OCI-M2 (cell line): ENCODE results near the gene PPCDC.
"Not testable (repeated sequence)": the region's sequence is repeated elsewhere in the genome, so short reads cannot be mapped to it uniquely, and the experiment has no call there.

Experiments used
- DNase-seq: peaks from one replicate; lab custom pipeline; 2025; ENCODE audit not compliant: unreplicated experiment; lab: John Stamatoyannopoulos, UW

Gene PPCDC

DNA sequence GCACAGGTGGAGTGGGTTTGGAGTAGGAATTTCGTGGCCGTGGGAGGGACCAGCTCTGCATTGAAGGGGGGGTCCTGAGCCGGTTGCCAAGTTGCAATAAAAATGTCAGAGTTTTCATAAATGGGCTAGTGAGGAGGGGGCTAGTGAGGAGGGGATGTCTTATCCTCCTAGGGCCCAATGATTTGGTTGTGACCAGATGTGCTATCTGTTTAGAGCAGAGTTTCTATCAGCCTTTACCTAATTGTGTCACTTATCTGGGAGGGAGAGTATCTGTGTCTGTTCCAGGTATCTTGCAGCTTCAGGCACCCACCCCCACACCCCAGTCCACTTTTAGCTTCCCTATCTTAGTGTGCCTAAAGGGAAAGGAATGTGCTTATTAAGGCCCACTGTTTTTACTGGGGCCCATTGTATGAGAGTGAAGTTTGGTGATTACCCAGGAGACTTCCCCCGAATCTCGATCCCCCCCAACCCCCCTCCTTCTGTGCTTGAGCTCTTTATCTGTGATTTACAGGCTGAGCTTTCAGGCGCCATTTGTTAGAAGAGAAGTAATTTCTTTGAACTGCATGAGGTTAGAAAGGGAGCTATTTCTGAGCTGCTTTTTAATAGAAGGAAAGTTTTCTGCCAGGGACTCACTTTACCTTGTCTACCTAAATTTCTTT lies 42.6 kb downstream of the PPCDC start:
- peak; percentile 73 for DNase-seq

DNA sequence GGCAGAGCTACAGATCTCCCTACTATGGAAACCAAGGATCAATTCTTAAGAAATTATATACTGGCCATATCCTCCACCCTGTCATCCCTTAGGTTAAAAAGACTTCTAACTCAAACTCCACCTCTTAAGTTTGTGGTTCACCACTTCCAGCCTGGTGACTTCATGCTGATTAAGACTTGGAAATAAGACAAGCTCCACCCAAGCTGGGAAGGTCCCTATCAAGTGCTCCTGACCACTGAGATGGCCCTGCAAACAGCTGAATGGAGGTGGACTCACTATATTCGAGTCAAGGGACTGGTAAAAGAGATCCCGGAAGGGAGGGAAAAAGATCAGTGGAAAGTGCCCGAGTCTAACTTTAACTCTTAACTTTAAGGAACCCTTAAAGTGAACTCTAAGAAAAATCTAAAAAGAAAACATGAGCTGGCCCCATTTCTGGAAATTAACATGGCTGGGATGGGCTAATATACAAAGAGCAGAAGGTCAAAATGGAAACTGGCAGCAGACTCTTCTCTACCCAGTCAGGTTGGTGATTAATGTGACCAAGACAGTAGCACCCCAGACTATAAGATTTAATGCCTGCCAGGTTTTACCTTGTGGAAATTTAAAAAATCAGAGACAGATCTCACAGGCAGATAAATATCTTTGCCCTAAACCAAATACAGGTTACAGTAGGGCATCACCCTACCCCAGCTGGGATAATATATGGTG lies 43.9 kb downstream of the PPCDC start:
- DNase-seq = peak; percentile 53

DNA sequence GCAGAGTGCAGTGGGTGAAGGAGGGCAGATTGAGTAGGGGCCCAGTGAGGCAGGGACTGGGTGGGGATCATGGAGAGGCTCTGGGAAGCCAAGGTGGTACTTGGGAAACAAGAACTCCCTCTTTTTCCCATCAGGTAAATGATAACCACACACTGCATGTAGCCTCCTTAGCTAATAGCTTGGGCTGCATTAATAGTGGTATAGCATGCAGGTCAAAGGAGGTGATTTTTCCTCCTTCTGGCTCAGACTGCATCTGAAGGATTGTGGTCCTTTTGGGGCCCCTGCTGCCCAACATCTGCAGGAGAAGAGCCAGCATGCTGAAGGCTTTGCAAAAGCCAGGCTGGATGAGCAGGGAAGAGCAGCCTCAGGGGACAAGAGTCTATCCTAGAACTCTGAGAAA lies 45.4 kb downstream of the PPCDC start:
- DNase-seq = no peak

DNA sequence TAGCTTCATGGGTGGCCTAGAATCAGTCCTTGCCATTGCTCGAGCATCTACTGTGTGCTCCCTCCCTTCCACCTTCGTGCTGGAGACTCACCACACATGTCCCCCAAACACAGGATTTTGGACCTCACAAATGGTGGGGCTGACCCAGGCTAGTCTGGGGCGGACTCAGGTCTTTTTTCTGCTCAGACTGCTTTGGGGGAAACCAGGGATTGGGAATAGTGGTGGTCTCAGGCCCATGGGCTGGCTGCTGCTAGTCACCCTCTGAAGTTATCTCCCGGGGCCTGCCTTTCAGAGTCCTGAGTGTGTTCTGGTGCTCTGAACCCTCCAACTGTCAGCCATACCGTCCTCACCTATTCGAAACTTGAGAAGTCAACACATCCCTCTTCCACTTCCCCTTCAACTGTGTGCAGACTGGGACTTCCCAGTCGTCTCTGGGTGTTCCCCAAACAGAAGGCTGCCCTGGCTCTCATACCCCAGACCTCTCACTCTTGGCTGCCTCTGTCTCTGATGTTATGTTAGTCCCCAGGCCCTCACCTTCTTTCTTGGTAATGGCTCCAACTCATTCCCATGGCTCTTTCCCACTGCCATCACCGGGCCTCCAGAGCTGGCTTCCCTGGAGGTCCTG lies 46.0 kb downstream of the PPCDC start:
- DNase-seq = no peak

DNA sequence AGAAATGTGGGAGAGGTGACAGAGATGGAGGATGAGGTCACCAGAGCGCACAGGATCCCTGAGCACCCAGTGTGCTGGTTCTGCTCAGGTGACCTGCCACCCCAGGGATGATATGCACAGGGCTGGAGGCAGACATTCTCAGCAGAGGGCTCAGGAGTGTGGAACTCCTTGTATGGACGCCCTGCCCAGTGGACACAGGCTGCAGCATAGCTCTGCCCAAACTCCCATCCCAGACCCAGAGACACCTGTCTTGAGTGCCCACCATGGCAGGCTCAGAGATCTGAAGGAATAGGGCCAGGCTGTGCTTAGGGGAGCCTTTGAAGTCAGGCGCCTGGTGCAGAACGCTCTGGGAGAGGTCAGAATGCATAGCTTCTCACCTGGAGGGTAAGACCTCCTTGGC lies 47.3 kb downstream of the PPCDC start:
- no peak for DNase-seq

DNA sequence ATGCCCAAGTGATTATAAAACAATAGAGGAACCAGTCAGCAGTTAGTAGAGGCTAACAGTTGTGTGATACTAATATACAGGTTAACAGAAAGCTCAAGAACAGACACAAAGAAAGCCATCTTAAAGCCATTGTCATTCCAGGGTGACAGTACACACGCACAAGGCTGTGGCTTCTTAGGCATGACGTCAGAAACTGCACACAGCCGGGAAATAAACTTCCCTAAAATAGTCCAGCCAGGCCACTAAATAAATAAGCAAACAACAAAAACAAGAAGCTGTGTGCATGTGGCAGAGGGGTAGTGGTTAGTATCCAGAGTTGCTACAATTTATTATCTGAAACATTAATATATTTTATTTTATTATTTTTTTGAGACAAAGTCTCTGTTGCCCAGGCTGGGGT lies 49.8 kb downstream of the PPCDC start:
- DNase-seq = no peak

DNA sequence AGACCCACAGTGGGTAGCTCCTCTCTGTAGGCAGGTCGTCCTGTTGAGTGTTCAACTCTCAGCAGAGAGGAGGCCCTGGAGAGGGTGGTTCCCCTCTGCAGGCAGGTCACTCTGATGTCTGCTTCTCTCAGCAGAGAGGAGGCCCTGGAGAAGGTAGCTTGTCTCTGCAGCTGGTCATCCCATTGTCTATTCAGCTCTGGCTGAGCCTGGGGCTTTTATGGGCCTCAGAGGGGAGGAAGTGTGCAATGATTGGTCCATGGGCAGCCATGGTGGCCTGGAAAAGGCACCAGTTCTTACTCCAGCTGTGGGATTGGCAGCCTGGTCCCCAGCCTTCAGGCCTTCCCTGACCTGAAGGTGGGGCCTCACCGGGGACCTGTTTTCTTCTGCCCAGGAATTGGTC lies 52.9 kb downstream of the PPCDC start:
- no peak for DNase-seq

DNA sequence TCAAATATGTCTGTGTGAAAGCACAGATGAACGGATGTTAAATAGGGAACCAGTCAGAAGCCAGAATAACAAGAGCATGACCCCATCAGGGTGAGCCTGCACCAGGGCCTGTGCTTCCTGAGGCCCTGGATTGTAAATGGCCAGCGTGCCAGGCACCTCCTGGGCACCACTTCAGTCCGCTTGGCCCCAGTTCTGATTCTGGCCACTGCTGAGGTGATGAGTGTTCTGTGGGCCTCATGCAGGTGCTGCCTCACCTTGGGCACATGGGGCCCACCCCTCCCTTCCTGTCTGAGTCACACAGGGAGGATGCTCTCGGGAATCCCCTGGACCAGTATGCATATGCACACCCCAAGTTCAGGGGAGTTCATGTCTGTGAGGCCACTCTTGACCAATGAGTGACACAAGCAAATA lies 54.2 kb downstream of the PPCDC start:
- not testable (repeated sequence) for DNase-seq

DNA sequence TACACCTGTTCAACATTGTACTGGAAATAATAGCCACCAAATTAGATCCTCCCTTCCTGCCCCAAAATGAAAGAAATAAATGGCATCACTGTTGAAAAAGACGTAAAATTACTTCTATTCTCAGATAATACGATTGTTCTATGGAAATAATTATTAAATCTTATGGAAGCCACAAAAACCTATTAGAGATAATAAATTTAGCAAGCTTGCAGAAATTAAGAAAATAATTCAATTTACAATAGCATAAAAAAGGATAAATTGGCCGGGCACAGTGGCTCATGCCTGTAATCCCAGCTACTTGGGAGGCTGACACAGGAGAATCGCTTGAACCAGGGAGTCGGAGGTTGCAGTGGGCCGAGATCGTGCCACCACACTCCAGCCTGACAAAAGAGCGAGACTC lies 57.8 kb downstream of the PPCDC start:
- no peak for DNase-seq

DNA sequence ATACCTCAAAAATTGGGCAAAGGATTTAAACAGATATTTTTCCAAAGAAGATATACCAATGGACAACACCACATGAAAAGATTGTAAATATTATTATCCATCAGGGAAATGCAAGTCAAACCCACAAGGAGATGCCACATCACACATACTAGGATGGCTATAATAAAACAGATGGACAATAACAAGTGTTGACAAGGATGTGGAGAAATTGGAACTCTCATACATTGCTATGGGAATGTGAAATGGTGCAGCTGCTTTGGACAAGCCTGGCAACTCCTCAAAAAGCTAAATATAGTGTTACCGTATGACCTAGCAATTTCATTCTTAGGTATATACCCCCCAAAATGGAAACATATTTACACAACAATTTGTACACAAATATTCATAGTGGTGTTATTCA lies 59.3 kb downstream of the PPCDC start:
- DNase-seq = no peak

DNA sequence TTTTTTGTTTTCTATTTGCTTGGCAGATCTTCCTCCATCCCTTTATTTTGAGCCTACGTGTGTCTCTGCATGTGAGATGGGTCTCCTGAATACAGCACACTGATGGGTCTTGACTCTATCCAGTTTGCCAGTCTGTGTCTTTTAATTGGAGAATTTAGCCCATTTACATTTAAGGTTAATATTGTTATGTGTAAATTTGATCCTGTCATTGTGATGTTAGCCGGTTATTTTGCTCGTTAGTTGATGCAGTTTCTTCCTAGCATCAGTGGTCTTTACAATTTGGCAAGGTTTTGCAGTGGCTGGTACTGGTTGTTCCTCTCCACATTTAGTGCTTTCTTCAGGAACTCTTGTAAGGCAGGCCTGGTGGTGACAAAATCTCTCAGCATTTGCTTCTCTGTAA lies 62.3 kb downstream of the PPCDC start:
- DNase-seq = not testable (repeated sequence)

DNA sequence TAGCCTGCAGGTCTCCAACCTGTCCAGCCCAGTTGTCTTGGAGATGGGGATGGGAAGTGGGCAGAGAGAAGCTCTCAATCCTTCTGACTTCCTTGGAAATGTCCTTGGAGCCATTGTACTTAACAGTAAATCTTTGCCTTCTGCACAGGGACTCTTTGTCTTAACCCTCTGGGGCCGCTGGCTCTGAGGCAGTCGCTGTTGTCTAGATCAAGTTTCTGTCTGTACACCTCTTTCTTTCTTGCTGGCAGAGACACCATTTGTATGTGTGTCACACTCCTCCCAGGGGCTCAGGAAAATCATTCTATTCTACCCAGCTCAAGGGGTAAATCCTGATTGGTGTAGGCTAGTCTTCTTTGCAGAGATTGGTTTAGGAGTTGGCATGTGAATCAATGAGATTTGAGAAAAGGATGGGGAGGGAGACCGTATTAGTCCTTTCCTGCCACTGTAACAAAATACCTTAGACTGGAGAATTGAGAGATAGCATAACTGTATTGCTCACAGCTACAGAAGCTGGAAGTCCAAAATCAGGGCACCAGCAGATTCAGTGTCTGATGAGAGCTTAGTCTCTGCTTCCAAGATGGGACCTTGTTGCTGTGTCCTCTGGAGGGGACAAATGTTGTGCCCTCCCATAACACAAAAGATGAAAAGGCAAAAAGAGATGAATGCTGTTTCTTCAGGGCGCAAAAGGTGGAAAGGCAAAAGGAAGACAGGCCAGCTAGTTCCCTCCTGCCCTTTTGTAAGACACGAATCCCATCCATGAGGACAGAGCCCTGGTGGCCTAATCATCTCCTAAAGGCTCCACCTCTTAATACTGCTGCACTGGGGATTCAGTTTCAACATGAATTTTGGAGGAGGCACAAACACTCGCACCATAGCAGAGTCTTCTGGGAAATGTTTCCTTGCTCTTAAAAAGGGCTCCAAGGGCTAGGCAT lies 66.3 kb downstream of the PPCDC start:
- DNase-seq = no peak

DNA sequence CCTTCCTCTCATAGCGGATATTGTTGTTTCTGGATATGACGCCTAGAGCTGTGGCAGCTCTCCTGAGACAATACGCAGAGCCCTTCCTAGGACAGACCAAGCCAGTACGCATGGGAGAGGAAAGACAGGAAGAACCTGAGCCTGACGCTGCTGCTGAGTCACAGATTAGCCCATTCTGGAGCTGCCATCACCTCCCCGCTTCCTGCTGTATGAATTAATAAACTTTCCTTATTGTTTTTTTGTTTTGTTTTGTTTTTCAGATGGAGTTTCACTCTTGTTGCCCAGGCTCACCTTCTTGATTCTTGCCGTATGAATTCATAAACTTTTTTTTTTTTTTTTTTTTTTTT lies 67.0 kb downstream of the PPCDC start:
- no peak for DNase-seq

DNA sequence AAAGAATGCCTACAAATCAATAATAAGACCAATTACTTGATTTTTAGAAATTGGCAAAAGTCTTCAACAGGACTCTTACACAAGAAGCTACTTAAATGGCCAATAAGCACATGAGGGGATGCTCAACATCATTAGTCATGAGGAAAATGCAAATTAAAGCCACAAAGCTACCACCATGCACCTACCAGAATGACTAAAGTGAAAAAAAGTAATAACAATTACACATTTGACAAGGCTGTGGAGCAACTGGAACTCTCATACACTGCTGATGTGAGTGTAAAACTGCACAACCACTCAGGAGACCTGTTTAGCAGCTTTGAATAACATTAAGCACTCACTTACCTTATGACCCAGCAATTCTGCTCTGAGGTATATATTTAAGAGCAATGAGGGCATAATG lies 68.4 kb downstream of the PPCDC start:
- no peak for DNase-seq

DNA sequence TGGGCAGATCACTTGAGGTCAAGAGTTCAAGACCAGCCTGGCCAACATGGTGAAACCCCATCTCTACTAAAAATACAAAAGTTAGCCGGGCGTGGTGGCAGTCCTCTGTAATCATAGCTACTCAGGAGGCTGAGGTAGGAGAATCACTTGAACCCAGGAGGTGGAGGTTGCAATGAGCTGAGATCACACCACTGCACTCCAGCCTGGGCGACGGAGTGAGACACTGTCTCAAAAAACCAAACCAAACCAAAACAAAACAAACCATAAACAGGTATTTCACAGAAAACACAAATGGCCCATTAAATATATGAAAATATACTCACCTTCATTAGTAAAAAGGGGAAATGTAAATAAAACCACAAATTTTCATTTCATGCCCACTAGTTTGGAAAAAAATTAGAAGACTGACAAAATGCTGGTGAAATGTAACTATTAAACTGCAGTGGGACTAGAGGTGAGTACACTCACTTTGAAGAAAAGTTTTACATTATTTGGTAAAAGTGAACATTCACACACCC lies 71.6 kb downstream of the PPCDC start:
- not testable (repeated sequence) for DNase-seq

DNA sequence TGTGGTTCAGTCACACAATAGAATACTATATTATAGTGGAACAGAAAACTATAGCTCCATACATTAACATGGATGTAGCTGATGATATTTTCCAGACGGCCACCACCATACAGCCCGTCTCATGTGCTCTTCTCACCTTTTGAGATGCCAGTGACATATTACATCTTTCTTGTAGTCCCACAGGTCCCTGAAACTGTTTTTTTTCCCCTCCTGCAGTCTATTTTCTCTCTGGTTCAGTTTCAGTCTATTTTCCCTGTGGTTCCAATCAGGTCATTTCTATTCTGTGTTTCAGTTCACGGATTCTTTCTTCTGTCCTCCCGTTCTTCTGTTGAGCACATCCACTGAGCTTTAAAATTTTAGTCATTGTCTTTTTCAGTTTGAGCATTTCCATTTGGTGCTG lies 72.2 kb downstream of the PPCDC start:
- no peak for DNase-seq

DNA sequence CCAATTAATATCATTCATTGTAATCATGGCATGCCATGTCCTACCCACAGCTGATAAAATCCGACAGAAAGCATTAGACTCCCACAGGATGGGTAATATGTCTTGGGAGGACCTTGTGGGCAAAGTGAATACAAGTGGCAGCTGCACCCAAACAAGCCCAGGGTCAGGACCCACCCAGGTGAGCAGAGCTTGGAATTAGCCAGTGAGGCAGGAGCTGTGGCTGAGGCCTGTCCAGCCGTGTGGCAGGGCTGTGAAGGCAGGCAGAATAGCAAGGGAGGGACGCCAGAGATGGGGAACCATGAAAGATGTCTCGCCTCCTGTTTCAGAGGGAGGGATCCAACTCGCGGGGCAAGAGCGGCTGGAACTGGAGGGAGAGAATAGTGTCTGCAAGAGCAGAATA lies 74.5 kb downstream of the PPCDC start:
- DNase-seq = no peak

DNA sequence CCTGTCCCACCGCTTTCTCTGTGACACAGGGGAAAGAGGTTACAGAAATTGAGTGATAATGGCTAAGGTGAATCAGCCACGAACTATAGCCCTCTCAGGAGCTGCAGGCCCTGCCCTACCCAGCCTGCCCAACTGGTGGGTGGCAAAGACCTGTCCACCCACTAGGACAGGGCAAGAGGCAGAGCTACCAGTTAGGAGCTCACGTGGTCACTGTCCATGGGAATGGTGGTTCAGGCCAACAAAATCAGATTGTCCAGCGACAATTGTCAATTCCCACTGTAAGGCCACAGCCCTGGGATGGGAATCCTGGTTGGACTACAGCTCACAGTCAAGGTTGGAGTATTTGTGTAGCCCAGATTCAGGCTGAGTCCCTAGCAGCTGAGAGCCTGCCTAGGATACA lies 75.0 kb downstream of the PPCDC start:
- DNase-seq = no peak
